Naive thymus-derived CD4-positive, alpha-beta T cell (primary cell): ENCODE data around the gene PKHD1. TPM values are rescaled to one million over a fixed set of nuclear protein-coding genes. Genes with fewer than 3 reads are reported as not detected.
"Not testable (repeated sequence)": the region's sequence is repeated elsewhere in the genome, so short reads cannot be mapped to it uniquely, and the experiment has no call there.

Experiments used
- ATAC-seq: fragments of 150-1000 bp; cut with Tn5 transposase; 2 replicates; pipeline ENCODE4 v1.10.0; 2021; ENCODE audit warnings: mild to moderate bottlenecking, moderate library complexity
- CTCF ChIA-PET: fragments of 350-600 bp; sonication (Branson Sonifier 250); formaldehyde crosslinking; loops from one replicate; lab custom pipeline; 2021; ENCODE audit warnings: antibody characterized with exemption; lab: Charles Lee
- POLR2A ChIA-PET: fragments of 350-600 bp; sonication (Branson Sonifier 250); formaldehyde crosslinking; loops from one replicate; lab custom pipeline; 2021; ENCODE audit warnings: antibody characterized with exemption, inconsistent platforms; lab: Charles Lee
- DNase-seq, 9 donors: peaks; one replicate each; pipeline versions ENCODE4 v3.0.0 to v3.0.0-alpha.2; 2020 to 2022; ENCODE audit warnings: mixed read lengths in 1 of 9
- H3K27ac ChIP-seq: one replicate; pipeline ENCODE4 v1.7.0; 2013; ENCODE audit warnings: mild to moderate bottlenecking, low read depth, low read length, moderate library complexity
- H3K27me3 ChIP-seq, 2 donors: one replicate each; pipeline ENCODE4 v1.7.0; 2013; ENCODE audit warnings: low read length in 2 of 2, mild to moderate bottlenecking in 2 of 2, moderate library complexity in 2 of 2; ENCODE audit not compliant: control insufficient read depth in 2 of 2, insufficient read depth in 2 of 2
- H3K36me3 ChIP-seq, 3 experiments: 1 replicate in 2 of 3; 2 replicates in 1 of 3; pipeline ENCODE4 v1.7.0; 2013; ENCODE audit warnings: low read length in 3 of 3, mild to moderate bottlenecking in 3 of 3, moderate library complexity in 1 of 3; ENCODE audit not compliant: insufficient read depth in 3 of 3, control insufficient read depth in 2 of 3
- H3K4me1 ChIP-seq, 2 donors: one replicate each; pipeline ENCODE4 v1.7.0; 2013; ENCODE audit warnings: low read length in 2 of 2, mild to moderate bottlenecking in 2 of 2, moderate library complexity in 1 of 2; ENCODE audit not compliant: control insufficient read depth in 2 of 2, insufficient read depth in 2 of 2
- H3K4me3 ChIP-seq: 2 replicates; pipeline ENCODE4 v1.7.0; 2013; ENCODE audit warnings: mild to moderate bottlenecking, low read length
- H3K9me3 ChIP-seq, 3 experiments: 1 replicate in 2 of 3; 2 replicates in 1 of 3; pipeline ENCODE4 v1.7.0; 2013; ENCODE audit warnings: low read length in 3 of 3; ENCODE audit not compliant: control insufficient read depth in 2 of 3
- H3K27ac Mint-ChIP-seq, 9 donors: one replicate each; pipeline ENCODE4 v1.8.0; 2020 to 2022; ENCODE audit warnings: mixed read lengths in 9 of 9, mild to moderate bottlenecking in 8 of 9, moderate library complexity in 5 of 9, inconsistent platforms in 2 of 9
- H3K27me3 Mint-ChIP-seq, 5 donors: one replicate each; pipeline ENCODE4 v1.8.0; 2021 to 2022; ENCODE audit warnings: mixed read lengths in 5 of 5, mild to moderate bottlenecking in 1 of 5
- H3K36me3 Mint-ChIP-seq, 5 donors: one replicate each; pipeline ENCODE4 v1.8.0; 2020 to 2022; ENCODE audit warnings: mixed read lengths in 5 of 5, mild to moderate bottlenecking in 3 of 5, inconsistent platforms in 1 of 5
- H3K4me1 Mint-ChIP-seq, 7 donors: one replicate each; pipeline ENCODE4 v1.8.0; 2020 to 2022; ENCODE audit warnings: mixed read lengths in 7 of 7, mild to moderate bottlenecking in 3 of 7, inconsistent platforms in 1 of 7
- H3K4me3 Mint-ChIP-seq, 10 donors: one replicate each; pipeline ENCODE4 v1.8.0; 2020 to 2022; ENCODE audit warnings: mild to moderate bottlenecking in 10 of 10, mixed read lengths in 10 of 10, moderate library complexity in 6 of 10, inconsistent platforms in 2 of 10
- H3K9me3 Mint-ChIP-seq, 11 donors: one replicate each; pipeline ENCODE4 v1.8.0; 2020 to 2022; ENCODE audit warnings: mixed read lengths in 11 of 11, mild to moderate bottlenecking in 4 of 11, inconsistent platforms in 1 of 11, moderate library complexity in 1 of 11
- intact Hi-C, 2 donors: fragments of 100-400 bp; cut with micrococcal nuclease; formaldehyde crosslinking; loops; one replicate each; pipeline ENCODE4 v1.15.1; 2023
- polyA plus RNA-seq, 2 donors: library from polyadenylated mRNA; unstranded; fragments of 300-500 nt; fragmentation: Illumina TruSeq; gene quantifications; one replicate each; pipeline ENCODE4 v1.2.3, GENCODE V29; 2021
- total RNA-seq, 6 experiments: library from RNA in 5 of 6; stranded (reverse) in 5 of 6; gene quantifications; 1 replicate in 5 of 6; 2 replicates in 1 of 6; pipeline ENCODE4 v1.2.3 and lab custom pipeline; 2021 to 2026

The PKHD1 gene
- total and polyA plus RNA-seq, 7 experiments from 2014 or later = not detected

- H3K27me3 Mint-ChIP-seq = peaks cover 3 to 39% (median 23%) of the 10 kb centered on the region in 5 donors
- H3K27ac ChIP-seq = no peak overlapping the region
- H3K9me3 ChIP-seq = no peaks in the 10 kb centered on the region
- no peak overlapping the region for H3K27ac Mint-ChIP-seq
- CTCF ChIA-PET = interaction anchor here (1.1 kb wide), 1 partner anchor 10 kb away, joined by 3 read pairs; no protein-coding TSS in a partner anchor
- POLR2A ChIA-PET = no interaction called here
- peaks cover 0 to 3% (median 0%) of the 10 kb centered on the region in 11 donors for H3K9me3 Mint-ChIP-seq
- H3K4me3 ChIP-seq = no peak overlapping the region
- peaks cover 0 to 3% of the 10 kb centered on the region in 2 donors for H3K27me3 ChIP-seq
- H3K36me3 Mint-ChIP-seq = peaks cover 0 to 3% (median 0%) of the 10 kb centered on the region in 5 donors
- ATAC-seq (no peak), DNase-seq (no peak)
- H3K36me3 ChIP-seq = no peaks in the 10 kb centered on the region
- H3K4me1 ChIP-seq = no peaks in the 10 kb centered on the region
- peaks cover 0 to 2% (median 0%) of the 10 kb centered on the region in 7 donors for H3K4me1 Mint-ChIP-seq
- H3K4me3 Mint-ChIP-seq = no peak overlapping the region
- intact Hi-C loops = loop anchor here (1.0 to 10.0 kb wide), 5 partner anchors 104 to 1040 kb away; partner anchors contain the start of gene TFAP2B (in 1 of the 2)
Observed at GRCh38 chr6:51854876-51855275, 232.5 kb downstream of the PKHD1 start.

GRCh38 chr6:51854347-51854746, 233.1 kb downstream of the PKHD1 start:
- DNase-seq (no peak), ATAC-seq (no peak)
- no peaks in the 10 kb centered on the region for H3K36me3 ChIP-seq
- Mint-ChIP-seq H3K4me1 (peaks cover 0 to 2% (median 0%) of the 10 kb centered on the region in 7 donors), H3K27me3 (peaks cover 3 to 39% (median 23%) of the 10 kb centered on the region in 5 donors), H3K4me3 (no peak overlapping the region), H3K36me3 (peaks cover 0 to 3% (median 0%) of the 10 kb centered on the region in 5 donors), H3K27ac (no peak overlapping the region), H3K9me3 (peaks cover 0 to 5% (median 0%) of the 10 kb centered on the region in 11 donors)
- no peak overlapping the region for H3K4me3 ChIP-seq
- POLR2A ChIA-PET = no interaction called here
- no peaks in the 10 kb centered on the region for H3K4me1 ChIP-seq
- H3K9me3 ChIP-seq = no peaks in the 10 kb centered on the region
- H3K27me3 ChIP-seq = peaks cover 0 to 3% of the 10 kb centered on the region in 2 donors
- H3K27ac ChIP-seq = no peak overlapping the region
- intact Hi-C loops = loop anchor here in 1 of 2 donors (10.0 kb wide), 2 partner anchors 410 to 1040 kb away; partner anchors contain the start of gene TFAP2B
- CTCF ChIA-PET = no interaction called here

GRCh38 chr6:51853109-51853508, 234.3 kb downstream of the PKHD1 start:
- H3K27ac Mint-ChIP-seq, H3K27ac ChIP-seq, H3K27me3 ChIP-seq, H3K4me1 Mint-ChIP-seq, H3K4me1 ChIP-seq, CTCF ChIA-PET, H3K36me3 ChIP-seq, ATAC-seq, H3K4me3 Mint-ChIP-seq, H3K36me3 Mint-ChIP-seq, H3K9me3 ChIP-seq, POLR2A ChIA-PET, H3K4me3 ChIP-seq, DNase-seq: not testable (repeated sequence)
- H3K27me3 Mint-ChIP-seq = peaks cover 3 to 34% (median 23%) of the 10 kb centered on the region in 5 donors
- intact Hi-C loops = loop anchor here in 1 of 2 donors (10.0 kb wide), 2 partner anchors 412 to 1038 kb away; partner anchors contain the start of gene TFAP2B
- H3K9me3 Mint-ChIP-seq = peaks cover 0 to 11% (median 0%) of the 10 kb centered on the region in 11 donors

- Histone ChIP-seq H3K4me1 (no peaks in the 10 kb centered on the region), H3K9me3 (no peaks in the 10 kb centered on the region), H3K27me3 (no peaks in the 10 kb centered on the region), H3K27ac (no peak overlapping the region), H3K4me3 (no peak overlapping the region), H3K36me3 (no peaks in the 10 kb centered on the region)
- CTCF ChIA-PET = no interaction called here
- no peaks in the 10 kb centered on the region for H3K36me3 Mint-ChIP-seq
- no peaks in the 10 kb centered on the region for H3K27me3 Mint-ChIP-seq
- peaks cover 0 to 11% (median 0%) of the 10 kb centered on the region in 11 donors for H3K9me3 Mint-ChIP-seq
- ATAC-seq (no peak), DNase-seq (no peak)
- no peaks in the 10 kb centered on the region for H3K4me1 Mint-ChIP-seq
- intact Hi-C loops = no loop called here
- H3K4me3 Mint-ChIP-seq = no peak overlapping the region
- no peak overlapping the region for H3K27ac Mint-ChIP-seq
- POLR2A ChIA-PET = no interaction called here
Observed at GRCh38 chr6:51846531-51846930, 240.9 kb downstream of the PKHD1 start.

GRCh38 chr6:51844336-51844735, 243.1 kb downstream of the PKHD1 start:
- intact Hi-C loops = no loop called here
- Mint-ChIP-seq H3K27me3 (peaks cover 0 to 7% (median 3%) of the 10 kb centered on the region in 5 donors), H3K4me1 (no peaks in the 10 kb centered on the region), H3K4me3 (no peak overlapping the region), H3K27ac (no peak overlapping the region), H3K9me3 (peaks cover 0 to 5% (median 0%) of the 10 kb centered on the region in 11 donors), H3K36me3 (no peaks in the 10 kb centered on the region)
- H3K27ac ChIP-seq = no peak overlapping the region
- no peaks in the 10 kb centered on the region for H3K4me1 ChIP-seq
- H3K9me3 ChIP-seq = no peaks in the 10 kb centered on the region
- no peak overlapping the region for H3K4me3 ChIP-seq
- H3K27me3 ChIP-seq = no peaks in the 10 kb centered on the region
- POLR2A ChIA-PET = no interaction called here
- ATAC-seq = no peak
- CTCF ChIA-PET = no interaction called here
- no peaks in the 10 kb centered on the region for H3K36me3 ChIP-seq
- DNase-seq = no peak

- H3K4me3 ChIP-seq = no peak overlapping the region
- H3K36me3 ChIP-seq = no peaks in the 10 kb centered on the region
- Mint-ChIP-seq H3K9me3 (peaks cover 0 to 3% (median 0%) of the 10 kb centered on the region in 11 donors), H3K27ac (no peak overlapping the region), H3K27me3 (peaks cover 0 to 7% (median 3%) of the 10 kb centered on the region in 5 donors), H3K36me3 (no peaks in the 10 kb centered on the region), H3K4me1 (no peaks in the 10 kb centered on the region), H3K4me3 (no peak overlapping the region)
- no peak overlapping the region for H3K27ac ChIP-seq
- DNase-seq (no peak), ATAC-seq (no peak)
- intact Hi-C loops = no loop called here
- ChIA-PET POLR2A (no interaction called here), CTCF (no interaction called here)
- no peaks in the 10 kb centered on the region for H3K4me1 ChIP-seq
- H3K9me3 ChIP-seq = no peaks in the 10 kb centered on the region
- H3K27me3 ChIP-seq = no peaks in the 10 kb centered on the region
Observed at GRCh38 chr6:51843456-51844056, 243.9 kb downstream of the PKHD1 start.
